DMS 273 (cell line): ENCODE measurements around the gene METTL26.

Experiments
- DNase-seq: peaks from one replicate; lab custom pipeline; 2025; ENCODE audit not compliant: unreplicated experiment; lab: John Stamatoyannopoulos, UW

The METTL26 gene

GRCh38 chr16:674968-675883 lies 39.1 kb upstream of the METTL26 start, which contains the start of gene RHBDL1:
RHBDL1 (plus strand) TSS chr16:675671; CDS start chr16:675791, 120 bp downstream.
- DNase-seq = peak; percentile 71

GRCh38 chr16:674214-674881 lies 38.2 kb upstream of the METTL26 start:
- no peak for DNase-seq

GRCh38 chr16:673399-673991 lies 37.4 kb upstream of the METTL26 start:
- no peak for DNase-seq

- no peak for DNase-seq
Observed at GRCh38 chr16:672851-673250, 36.7 kb upstream of the METTL26 start.

- no peak for DNase-seq
Observed at GRCh38 chr16:672371-672770, 36.3 kb upstream of the METTL26 start.

GRCh38 chr16:671353-672131 lies 35.4 kb upstream of the METTL26 start:
- DNase-seq = peak; percentile 42

GRCh38 chr16:670485-671352 lies 34.6 kb upstream of the METTL26 start:
- no peak for DNase-seq

GRCh38 chr16:669666-670065 lies 33.6 kb upstream of the METTL26 start:
- no peak for DNase-seq

GRCh38 chr16:668519-669171 lies 32.5 kb upstream of the METTL26 start:
- DNase-seq = peak; percentile 67

- peak; percentile 98 for DNase-seq
Observed at GRCh38 chr16:667780-668518, 31.8 kb upstream of the METTL26 start, which contains the start of gene RHOT2. RHOT2 (plus strand) TSS chr16:668132; CDS start chr16:668200, 68 bp downstream.

GRCh38 chr16:667113-667779 lies 31.1 kb upstream of the METTL26 start:
- no peak for DNase-seq

GRCh38 chr16:666572-666971 lies 30.5 kb upstream of the METTL26 start:
- no peak for DNase-seq

GRCh38 chr16:662597-662996 lies 26.5 kb upstream of the METTL26 start:
- DNase-seq = no peak

GRCh38 chr16:662095-662494 lies 26.0 kb upstream of the METTL26 start:
- DNase-seq = no peak

- DNase-seq = no peak
Observed at GRCh38 chr16:661184-661821, 25.2 kb upstream of the METTL26 start.

- DNase-seq = peak; percentile 43
Observed at GRCh38 chr16:660459-661183, 24.5 kb upstream of the METTL26 start.

GRCh38 chr16:660132-660458 lies 24.0 kb upstream of the METTL26 start:
- DNase-seq = no peak
